K562 (cell line): Measurements from ENCODE around the gene AGRN. TPM values are rescaled to one million over a fixed set of nuclear protein-coding genes. Genes with fewer than 3 reads are reported as not detected.
A peak's percentile ranks its signal among the peaks of the same experiment; 100 is the strongest.

ENCODE experiments used
- ATAC-seq: fragments of 200-7000 bp; cut with Tn5 transposase; 3 replicates; pipeline ENCODE4 v1.9.1; 2020; ENCODE audit warnings: moderate library complexity
- BruUV-seq: library from RNA; stranded (reverse); fragments of 400-500 nt; replicated peaks from 2 replicates; lab custom pipeline; 2021; lab: Mats Ljungman, UMichigan
- CTCF ChIA-PET: fragments of 300-600 bp; formaldehyde crosslinking; extraction: SDS; loops from one replicate; lab custom pipeline; 2021; ENCODE audit warnings: low intra/inter-chr PET ratio; lab: Yijun Ruan, JAX
- POLR2A ChIA-PET: fragments of 300-600, 350-650 bp; sonication (Branson Sonifier 250); formaldehyde crosslinking; extraction: SDS; loops from one replicate; lab custom pipeline; 2021; ENCODE audit warnings: antibody characterized with exemption, inconsistent platforms; lab: Yijun Ruan, JAX
- DNase-seq, 4 experiments: peaks; one replicate each; pipeline versions ENCODE4 v3.0.0 to v3.0.0-alpha.2; 2011 to 2018; ENCODE audit warnings: low spot score in 3 of 4, mixed read lengths in 3 of 4; ENCODE audit errors: extremely low read depth in 1 of 4
- FAIRE-seq: peaks from 2 replicates; lab custom pipeline; 2011; peaks lifted over from hg19 to GRCh38; lab: Jason Lieb, UNC
- H2AFZ ChIP-seq: 2 replicates; pipeline ENCODE4 v1.6.0; 2011; ENCODE audit warnings: low read depth, low read length, control low read depth, inconsistent platforms
- H3K27ac ChIP-seq: fragments of 200-600 bp; 3 replicates; pipeline ENCODE4 v1.8.0; 2011; ENCODE audit warnings: low read depth, mild to moderate bottlenecking, control low read depth, inconsistent platforms, low read length, moderate library complexity, mixed read lengths; ENCODE audit errors: extremely low read depth
- H3K27me3 ChIP-seq, 2 experiments: fragments of 300-600 bp in 1 of 2; 2 replicates in 1 of 2; 3 replicates in 1 of 2; pipeline versions ENCODE4 v1.6.0 to v1.8.0; 2011; ENCODE audit warnings: inconsistent platforms in 2 of 2, low read length in 2 of 2, mild to moderate bottlenecking in 1 of 2, mixed read lengths in 1 of 2, moderate library complexity in 1 of 2; ENCODE audit not compliant: control insufficient read depth in 2 of 2, insufficient read depth in 2 of 2
- H3K36me3 ChIP-seq: fragments of 300-600 bp; 3 replicates; pipeline ENCODE4 v1.8.0; 2011; ENCODE audit warnings: mild to moderate bottlenecking, low read length, inconsistent platforms; ENCODE audit not compliant: control insufficient read depth, insufficient read depth
- H3K4me1 ChIP-seq, 2 experiments: fragments of 200-600 bp in 1 of 2; replicated peaks in 1 of 2; 2 replicates in 1 of 2; 3 replicates in 1 of 2; pipeline versions ENCODE4 v1.5.1 to v1.8.0; 2011; ENCODE audit warnings: inconsistent platforms in 2 of 2, low read length in 2 of 2, mild to moderate bottlenecking in 1 of 2, mixed read lengths in 1 of 2, moderate library complexity in 1 of 2; ENCODE audit not compliant: control insufficient read depth in 2 of 2, insufficient read depth in 2 of 2
- H3K4me2 ChIP-seq: 2 replicates; pipeline ENCODE4 v1.6.1; 2011; ENCODE audit warnings: low read length, control low read depth, inconsistent platforms, mixed read lengths; ENCODE audit not compliant: insufficient read depth
- H3K4me3 ChIP-seq: fragments of 200-600 bp; sonication (generic), shearing (Covaris generic); 2 replicates; pipeline ENCODE4 v1.5.1; 2016; ENCODE audit warnings: control low read depth, inconsistent platforms
- H3K79me2 ChIP-seq: fragments of 200-600 bp; 3 replicates; pipeline ENCODE4 v1.8.0; 2011; ENCODE audit warnings: low read length, inconsistent platforms; ENCODE audit not compliant: control insufficient read depth, insufficient read depth
- H3K9ac ChIP-seq, 2 experiments: 2 replicates each; pipeline versions ENCODE4 v1.6.0 to v1.6.1; 2011; ENCODE audit warnings: low read depth in 2 of 2, low read length in 2 of 2, control low read depth in 1 of 2, inconsistent platforms in 1 of 2, mild to moderate bottlenecking in 1 of 2, mixed read lengths in 1 of 2; ENCODE audit not compliant: insufficient read depth in 1 of 2
- H3K9me1 ChIP-seq: one replicate; pipeline ENCODE4 v1.6.0; 2011; ENCODE audit warnings: inconsistent platforms, mild to moderate bottlenecking, low read length, moderate library complexity; ENCODE audit not compliant: control insufficient read depth, insufficient read depth
- H3K9me3 ChIP-seq: replicated peaks from 2 replicates; pipeline ENCODE4 v1.5.1; 2011; ENCODE audit warnings: low read depth, low read length, inconsistent platforms; ENCODE audit not compliant: control insufficient read depth, insufficient read depth
- H4K20me1 ChIP-seq: replicated peaks from 2 replicates; pipeline ENCODE4 v1.6.1; 2011; ENCODE audit warnings: low read length, inconsistent platforms, mixed read lengths; ENCODE audit not compliant: control insufficient read depth, insufficient read depth
- CBFA2T2 ChIP-seq: fragments of 450-650 bp; conservative IDR thresholded peaks from 2 replicates; pipeline ENCODE4 v1.6.1; 2017; ENCODE audit warnings: mild to moderate bottlenecking
- JUN ChIP-seq, 2 experiments: sonication (generic) in 1 of 2; formaldehyde crosslinking in 1 of 2; IDR thresholded peaks; 2 replicates each; pipeline versions ENCODE4 v1.6.1 to v1.8.0; 2012 to 2022; ENCODE audit warnings: borderline replicate concordance in 2 of 2, mild to moderate bottlenecking in 2 of 2, improper control_type of control experiment in 1 of 2, low read depth in 1 of 2, low read length in 1 of 2, missing genetic modification reagents in 1 of 2
- MED1 ChIP-seq: sonication (generic); formaldehyde crosslinking; IDR thresholded peaks from 2 replicates; pipeline ENCODE4 v1.8.1; 2023; ENCODE audit warnings: missing genetic modification reagents, borderline replicate concordance
- NRF1 ChIP-seq, 2 experiments: fragments of 450-650 bp; IDR thresholded peaks in 1 of 2; conservative IDR thresholded peaks in 1 of 2; 2 replicates each; pipeline ENCODE4 v1.6.1; 2014; ENCODE audit warnings: mild to moderate bottlenecking in 2 of 2
- PHF20 ChIP-seq: fragments of 450-650 bp; IDR thresholded peaks from 2 replicates; pipeline ENCODE4 v1.6.1; 2018; ENCODE audit not compliant: partially characterized antibody
- SETDB1 ChIP-seq: IDR thresholded peaks from one replicate; pipeline ENCODE4 v1.6.1; 2012; ENCODE audit warnings: low read length, control low read depth, inconsistent platforms
- USF2 ChIP-seq: sonication (generic); formaldehyde crosslinking; IDR thresholded peaks from 2 replicates; pipeline ENCODE4 v1.5.0; 2020; ENCODE audit warnings: missing genetic modification reagents
- ZBTB12 ChIP-seq: fragments of 250-450 bp; sonication (Bioruptor Pico); IDR thresholded peaks from 2 replicates; pipeline ENCODE4 v1.4.0; 2020
- ZC3H4 ChIP-seq: sonication (generic); formaldehyde crosslinking; IDR thresholded peaks from 2 replicates; pipeline ENCODE4 v1.9.0; 2021; ENCODE audit warnings: missing genetic modification reagents, borderline replicate concordance
- ZNF551 ChIP-seq: fragments of 250-450 bp; sonication (Bioruptor Pico); IDR thresholded peaks from 2 replicates; pipeline ENCODE4 v1.5.0; 2021; ENCODE audit warnings: mild to moderate bottlenecking, moderate library complexity
- whole genome bisulfite sequencing: fragments of 100-300 bp; shearing (Covaris generic); methylation state at CpG from one replicate; pipeline ENCODE4 v1.1.6; 2016; ENCODE audit warnings: low coverage, mixed read lengths; ENCODE audit not compliant: insufficient coverage; ENCODE audit errors: missing lambda C conversion rate; 5-methylcytosine and 5-hydroxymethylcytosine counted together
- in situ Hi-C: fragments of 300-500 bp; cut with MboI; formaldehyde crosslinking; loops from 4 replicates; pipeline ENCODE4 v1.15.0; 2018; ENCODE audit warnings: inconsistent platforms, mixed read lengths
- intact Hi-C: fragments of 100-400 bp; cut with micrococcal nuclease; formaldehyde crosslinking; loops from 2 replicates; pipeline ENCODE4 v1.14.2; 2022
- polyA plus RNA-seq, 8 experiments: library from polyadenylated mRNA; depleted of rRNA in 4 of 8; stranded (reverse) in 5 of 8; unstranded in 3 of 8; fragments of >200 nt; fragmentation: Nextera tagmentation in 2 of 8; fragmentation: Illumina TruSeq in 1 of 8; extraction: Ambion mirVana in 2 of 8; extraction: Trizol in 1 of 8; gene quantifications; 2 replicates each; pipeline versions ENCODE4 v1.2.1 to v1.2.3, GENCODE V29; 2011 to 2014; ENCODE audit warnings: inconsistent platforms in 1 of 8, missing spikeins in 1 of 8
- total RNA-seq, 7 experiments: library from RNA; depleted of rRNA in 6 of 7; stranded (reverse); fragments of >200 nt in 6 of 7; fragmentation: Illumina TruSeq in 2 of 7; extraction: Trizol in 2 of 7; gene quantifications; 2 replicates each; pipeline versions ENCODE4 v1.2.1 to v1.2.3, GENCODE V29; 2011 to 2021; ENCODE audit warnings: low replicate concordance in 1 of 7
- TF ChIP-seq, protein P1 (sequence below): sonication (generic); formaldehyde crosslinking; IDR thresholded peaks from 2 replicates; pipeline ENCODE4 v1.8.0; 2022; ENCODE audit warnings: mild to moderate bottlenecking, missing genetic modification reagents
- TF ChIP-seq, protein P2 (sequence below): sonication (generic); formaldehyde crosslinking; IDR thresholded peaks from 2 replicates; pipeline ENCODE4 v1.8.1; 2023; ENCODE audit warnings: mild to moderate bottlenecking, missing genetic modification reagents

Gene AGRN
- total and polyA plus RNA-seq, 9 of the 15 experiments (the other 6 are each of a cell fraction or from before 2014, with no cell fraction given), result 0.04 to 111 (median 18.1) TPM

DNA sequence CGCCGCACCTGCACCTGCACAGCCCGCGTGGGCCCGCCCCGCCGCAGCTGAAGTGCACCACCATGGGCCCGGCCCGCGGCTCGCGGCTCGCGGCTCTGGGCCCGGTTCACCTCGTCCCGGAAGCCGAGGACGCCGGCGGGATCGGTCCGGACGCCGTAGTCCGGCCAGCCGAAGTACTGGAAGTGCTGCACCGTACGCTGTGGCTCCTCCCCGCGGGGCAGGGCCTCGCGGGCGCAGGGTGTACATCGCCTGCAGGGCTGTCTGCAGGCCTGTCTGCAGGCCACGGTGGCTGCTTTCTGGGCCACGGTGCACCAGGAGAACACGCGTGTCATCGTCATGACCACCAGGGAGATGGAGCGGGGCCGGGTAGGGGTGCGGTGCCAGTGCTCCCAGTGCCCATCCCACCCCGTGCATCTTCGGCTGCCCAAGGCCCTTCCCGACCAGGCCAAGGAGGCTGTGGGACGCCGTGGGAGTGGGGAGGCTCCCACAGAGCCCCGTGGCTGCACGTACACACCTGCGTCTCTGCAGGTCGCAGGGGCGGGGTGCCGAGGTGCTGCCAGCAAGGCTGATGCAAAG is 47.5 kb downstream of the AGRN start (continued):
- TF ChIP-seq ZC3H4, result peak; percentile 56; the same call in 1 of the 2 replicates

DNA sequence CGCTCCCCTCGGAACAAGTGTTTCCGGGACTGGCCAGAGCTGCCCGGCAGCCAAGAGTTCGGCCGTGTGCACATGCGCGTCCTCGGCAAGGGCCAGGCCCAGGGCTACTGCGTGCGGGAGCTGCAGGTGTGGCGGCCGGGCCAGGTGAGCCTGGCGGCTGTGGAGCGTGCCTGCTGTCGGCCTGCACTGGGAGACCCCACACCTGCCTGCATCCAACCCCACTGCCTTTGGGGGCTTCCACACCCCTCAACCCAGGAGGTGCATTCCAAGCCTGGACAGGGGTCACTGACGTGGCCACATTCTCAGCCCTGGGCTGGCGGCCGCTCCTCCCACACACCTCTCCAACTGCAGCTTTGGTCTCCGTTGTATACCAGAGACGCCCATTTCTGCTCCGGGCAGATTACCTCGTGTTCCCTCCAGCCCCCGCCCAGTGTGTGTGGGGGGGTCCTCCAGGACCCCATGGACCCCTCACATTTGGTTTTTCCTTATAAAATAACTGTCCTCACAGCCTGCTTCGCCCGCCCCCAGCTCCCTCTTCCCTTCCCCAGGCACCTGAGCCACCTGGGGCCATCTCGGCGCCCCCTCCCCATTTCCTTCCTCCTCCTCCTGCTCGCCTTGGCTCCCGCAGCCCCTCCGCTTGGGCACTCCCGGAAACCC is 48.1 kb downstream of the AGRN start:
- FAIRE-seq (peak; percentile 77), ATAC-seq (peak; percentile 7; the same call in 1 of the 3 replicates), DNase-seq (peak in 2 of 4 experiments; percentile 62 to 72)
- Histone ChIP-seq H4K20me1 (peaks cover 7% of the 10 kb centered on the region; the same call in 1 of the 2 replicates), H3K27me3 (no peaks in the 10 kb centered on the region), H2AFZ (peak overlapping the region; percentile 64), H3K27ac (no peak overlapping the region), H3K4me1 (peaks cover 35 to 88% of the 10 kb centered on the region in 2 experiments), H3K9ac (peak overlapping the region in 1 of 2 experiments; percentile 88; a peak in 2 of 4 replicates), H3K9me3 (no peaks in the 10 kb centered on the region), H3K79me2 (no peaks in the 10 kb centered on the region), H3K36me3 (no peaks in the 10 kb centered on the region), H3K4me3 (peak overlapping the region; percentile 48), H3K4me2 (peak overlapping the region; percentile 60), H3K9me1 (peaks cover 4% of the 10 kb centered on the region)
- in situ Hi-C loops, result loop anchor here (10.0 kb wide), 1 partner anchor 83 kb away; the partner anchor contains the start of gene PERM1
- no TSS peak for BruUV-seq
- intact Hi-C loops, result no loop called here
- ChIA-PET POLR2A (interaction anchor here (0.5 to 0.8 kb wide), 5 partner anchors 9 to 137 kb away, joined by 3 read pairs; no protein-coding TSS in a partner anchor), CTCF (interaction anchor here (0.8 kb wide), 1 partner anchor 507 kb away, joined by 3 read pairs; the partner anchor contains the start of gene SSU72)
- WGBS, result 28% methylated on average over 30 of the region's 32 CpGs
- TF ChIP-seq JUN (IDR thresholded peaks at IDR 0.05; ENCODE audit: borderline replicate concordance, low read depth, low read length), result no peak
- TF ChIP-seq JUN (CRISPR knock-in tag; IDR thresholded peaks at IDR 0.05; ENCODE audit: borderline replicate concordance), result no peak
- TF ChIP-seq ZBTB12 (CRISPR knock-in tag), result no peak
- peak; percentile 35 for TF ChIP-seq PHF20
- no peak for TF ChIP-seq USF2 (CRISPR knock-in tag)
- TF ChIP-seq, protein P1, sequence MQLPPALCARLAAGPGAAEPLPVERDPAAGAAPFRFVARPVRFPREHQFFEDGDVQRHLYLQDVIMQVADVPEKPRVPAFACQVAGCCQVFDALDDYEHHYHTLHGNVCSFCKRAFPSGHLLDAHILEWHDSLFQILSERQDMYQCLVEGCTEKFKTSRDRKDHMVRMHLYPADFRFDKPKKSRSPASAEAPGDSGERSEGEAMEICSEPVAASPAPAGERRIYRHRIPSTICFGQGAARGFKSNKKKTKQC, result 0 out of 2 replicates have a peak, but pooled peaks have one; percentile 11
- peak; percentile 28 for TF ChIP-seq CBFA2T2
- TF ChIP-seq ZNF551, result no peak
- TF ChIP-seq MED1 (CRISPR knock-in tag), result no peak
- TF ChIP-seq, protein P2, sequence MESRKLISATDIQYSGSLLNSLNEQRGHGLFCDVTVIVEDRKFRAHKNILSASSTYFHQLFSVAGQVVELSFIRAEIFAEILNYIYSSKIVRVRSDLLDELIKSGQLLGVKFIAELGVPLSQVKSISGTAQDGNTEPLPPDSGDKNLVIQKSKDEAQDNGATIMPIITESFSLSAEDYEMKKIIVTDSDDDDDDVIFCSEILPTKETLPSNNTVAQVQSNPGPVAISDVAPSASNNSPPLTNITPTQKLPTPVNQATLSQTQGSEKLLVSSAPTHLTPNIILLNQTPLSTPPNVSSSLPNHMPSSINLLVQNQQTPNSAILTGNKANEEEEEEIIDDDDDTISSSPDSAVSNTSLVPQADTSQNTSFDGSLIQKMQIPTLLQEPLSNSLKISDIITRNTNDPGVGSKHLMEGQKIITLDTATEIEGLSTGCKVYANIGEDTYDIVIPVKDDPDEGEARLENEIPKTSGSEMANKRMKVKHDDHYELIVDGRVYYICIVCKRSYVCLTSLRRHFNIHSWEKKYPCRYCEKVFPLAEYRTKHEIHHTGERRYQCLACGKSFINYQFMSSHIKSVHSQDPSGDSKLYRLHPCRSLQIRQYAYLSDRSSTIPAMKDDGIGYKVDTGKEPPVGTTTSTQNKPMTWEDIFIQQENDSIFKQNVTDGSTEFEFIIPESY (CRISPR knock-in tag), result peak; percentile 85
- peak; percentile 46 to 47 for TF ChIP-seq NRF1 (conservative IDR thresholded peaks at IDR 0.05 in 1 of 2, IDR thresholded peaks at IDR 0.05 in 1 of 2)
- TF ChIP-seq SETDB1, result no peak
